Bronchial epithelial cell (primary cell): ENCODE measurements around the gene MBIP. TPM values are rescaled to one million over a fixed set of nuclear protein-coding genes. Genes with fewer than 3 reads are reported as not detected.

ENCODE experiments used
- DNase-seq: peaks from one replicate; pipeline ENCODE4 v3.0.0-alpha.2; 2010; ENCODE audit warnings: low read depth
- FAIRE-seq: peaks from 2 replicates; lab custom pipeline; 2011; peaks lifted over from hg19 to GRCh38; lab: Jason Lieb, UNC
- H3K27me3 ChIP-seq: 2 replicates; pipeline ENCODE4 v1.5.1; 2011; ENCODE audit warnings: low read length; ENCODE audit not compliant: control insufficient read depth, insufficient read depth
- H3K36me3 ChIP-seq: 2 replicates; pipeline ENCODE4 v1.5.1; 2011; ENCODE audit warnings: low read length; ENCODE audit not compliant: control insufficient read depth, insufficient read depth
- H3K4me3 ChIP-seq: 2 replicates; pipeline ENCODE4 v1.5.1; 2011; ENCODE audit warnings: mild to moderate bottlenecking, low read depth, low read length, control low read depth
- total RNA-seq: library from RNA; depleted of rRNA; stranded (reverse); fragments of >200 nt; gene quantifications from 2 replicates; pipeline ENCODE4 v1.2.1, GENCODE V29; 2014
- TF ChIP-seq, protein P1 (sequence below): IDR thresholded peaks from 2 replicates; pipeline ENCODE4 v1.5.1; 2011; ENCODE audit warnings: mild to moderate bottlenecking, moderate library complexity, low read length, control low read depth, inconsistent platforms; ENCODE audit not compliant: insufficient read depth, severe bottlenecking

MBIP gene
- total RNA-seq, 1 donor from 2014 or later, result 5.8 TPM

DNA sequence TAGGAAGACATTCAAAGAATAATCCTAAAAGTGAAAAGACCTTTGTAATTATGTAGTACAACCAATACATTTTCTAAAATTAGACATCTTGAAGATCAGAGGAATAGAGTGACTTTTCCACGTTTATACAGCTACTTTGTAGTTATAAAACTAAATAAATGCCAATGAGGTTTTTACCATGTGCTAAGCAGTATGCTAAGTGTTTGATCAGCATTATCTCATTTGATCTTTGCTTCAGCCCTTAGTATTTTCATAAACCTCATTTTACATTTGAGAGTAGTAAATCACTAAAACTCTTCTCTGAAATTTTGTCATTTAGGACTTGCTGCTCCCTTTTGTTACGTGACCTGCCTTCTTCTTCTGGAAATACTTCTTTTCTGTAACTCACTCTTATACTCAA is 13.6 kb downstream of the MBIP start:
- TF ChIP-seq, protein P1, sequence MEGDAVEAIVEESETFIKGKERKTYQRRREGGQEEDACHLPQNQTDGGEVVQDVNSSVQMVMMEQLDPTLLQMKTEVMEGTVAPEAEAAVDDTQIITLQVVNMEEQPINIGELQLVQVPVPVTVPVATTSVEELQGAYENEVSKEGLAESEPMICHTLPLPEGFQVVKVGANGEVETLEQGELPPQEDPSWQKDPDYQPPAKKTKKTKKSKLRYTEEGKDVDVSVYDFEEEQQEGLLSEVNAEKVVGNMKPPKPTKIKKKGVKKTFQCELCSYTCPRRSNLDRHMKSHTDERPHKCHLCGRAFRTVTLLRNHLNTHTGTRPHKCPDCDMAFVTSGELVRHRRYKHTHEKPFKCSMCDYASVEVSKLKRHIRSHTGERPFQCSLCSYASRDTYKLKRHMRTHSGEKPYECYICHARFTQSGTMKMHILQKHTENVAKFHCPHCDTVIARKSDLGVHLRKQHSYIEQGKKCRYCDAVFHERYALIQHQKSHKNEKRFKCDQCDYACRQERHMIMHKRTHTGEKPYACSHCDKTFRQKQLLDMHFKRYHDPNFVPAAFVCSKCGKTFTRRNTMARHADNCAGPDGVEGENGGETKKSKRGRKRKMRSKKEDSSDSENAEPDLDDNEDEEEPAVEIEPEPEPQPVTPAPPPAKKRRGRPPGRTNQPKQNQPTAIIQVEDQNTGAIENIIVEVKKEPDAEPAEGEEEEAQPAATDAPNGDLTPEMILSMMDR, result no peak
- no peaks in the 10 kb centered on the region for H3K27me3 ChIP-seq
- H3K4me3 ChIP-seq, result no peak overlapping the region
- DNase-seq (no peak), FAIRE-seq (no peak)
- H3K36me3 ChIP-seq, result peaks cover 14% of the 10 kb centered on the region

DNA sequence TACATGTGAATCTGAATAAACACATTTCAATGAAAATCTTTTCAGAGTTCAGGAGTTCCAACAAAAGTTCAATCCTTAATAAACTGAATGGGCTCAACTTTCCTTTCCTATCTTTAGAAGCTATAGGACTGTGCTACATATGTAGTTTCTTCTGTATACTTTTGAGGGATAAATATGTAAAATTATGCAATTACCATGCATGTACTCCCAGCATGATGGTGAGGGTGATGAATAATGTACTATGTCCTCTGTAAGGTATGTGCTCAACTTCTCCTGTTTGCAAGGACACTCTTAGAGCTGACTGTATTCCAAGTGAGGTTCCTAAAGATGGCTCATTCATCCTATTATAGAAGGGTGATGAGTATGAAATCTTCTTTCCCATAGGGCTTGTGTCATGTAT is 15.5 kb downstream of the MBIP start:
- TF ChIP-seq, protein P1, result no peak
- H3K36me3 ChIP-seq, result peaks cover 7% of the 10 kb centered on the region
- no peak for FAIRE-seq
- no peak for DNase-seq
- no peak overlapping the region for H3K4me3 ChIP-seq
- no peaks in the 10 kb centered on the region for H3K27me3 ChIP-seq

DNA sequence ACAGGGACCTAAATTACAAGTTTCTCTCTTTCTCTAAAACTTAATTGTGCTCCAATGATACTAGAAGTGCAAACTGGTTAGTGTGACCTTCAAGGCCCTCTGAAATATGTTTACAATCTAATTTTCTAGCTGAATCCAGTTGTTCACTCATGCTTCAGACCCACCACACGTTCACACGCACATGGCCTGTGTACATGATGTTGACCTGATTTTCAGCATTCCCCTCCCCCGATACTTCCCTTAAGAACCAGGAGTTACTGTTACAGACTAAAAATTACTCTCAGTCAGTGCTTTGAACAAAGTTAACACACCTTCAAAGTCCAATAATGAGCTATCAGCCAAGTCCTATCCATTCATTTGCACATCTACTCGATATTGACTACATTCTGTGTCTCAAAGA is 16.5 kb downstream of the MBIP start:
- Histone ChIP-seq H3K27me3 (no peaks in the 10 kb centered on the region), H3K4me3 (no peak overlapping the region), H3K36me3 (peaks cover 5% of the 10 kb centered on the region)
- DNase-seq, result no peak
- TF ChIP-seq, protein P1, result no peak
- no peak for FAIRE-seq

DNA sequence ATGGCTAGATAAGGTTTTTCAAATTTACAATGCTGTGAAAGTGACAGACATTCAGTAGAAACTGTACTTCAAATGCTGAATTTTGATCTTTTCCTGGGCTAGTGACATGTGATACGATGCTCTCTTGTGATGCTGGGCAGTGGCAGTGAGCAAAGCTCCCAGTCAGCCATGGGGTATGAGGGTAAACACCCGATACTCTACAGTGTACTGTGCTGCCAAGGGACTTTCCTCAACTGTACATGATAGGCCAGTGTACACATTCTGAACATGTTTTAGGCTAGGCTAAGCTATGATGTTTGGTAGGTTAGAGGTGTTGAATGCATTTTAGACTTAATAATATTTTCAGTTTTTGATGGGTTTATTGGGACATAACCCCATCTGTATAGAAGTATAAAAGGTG is 17.6 kb downstream of the MBIP start:
- no peaks in the 10 kb centered on the region for H3K27me3 ChIP-seq
- no peak for DNase-seq
- TF ChIP-seq, protein P1, result no peak
- H3K36me3 ChIP-seq, result peaks cover 5% of the 10 kb centered on the region
- no peak for FAIRE-seq
- no peak overlapping the region for H3K4me3 ChIP-seq

DNA sequence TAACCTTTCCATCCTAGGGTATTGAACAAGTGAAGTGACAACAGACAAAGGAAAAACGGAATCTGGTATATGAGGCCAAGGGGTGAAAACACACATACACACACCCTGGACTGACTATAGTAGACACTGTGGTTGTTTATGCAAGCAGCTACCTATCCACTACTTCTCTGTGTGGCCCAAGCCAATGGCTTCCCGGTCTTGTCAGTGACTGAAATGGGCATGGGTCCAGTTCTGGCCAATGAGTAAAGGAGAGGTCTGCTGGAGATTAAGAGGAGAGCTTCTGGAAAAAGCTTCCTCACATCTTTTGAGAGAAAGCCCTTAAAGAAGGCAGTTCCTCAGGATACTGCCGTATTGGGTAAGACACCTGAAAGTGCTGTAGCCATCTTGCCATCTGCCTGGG is 19.3 kb downstream of the MBIP start:
- Histone ChIP-seq H3K36me3 (peaks cover 3% of the 10 kb centered on the region), H3K27me3 (no peaks in the 10 kb centered on the region), H3K4me3 (no peak overlapping the region)
- FAIRE-seq (no peak), DNase-seq (no peak)
- TF ChIP-seq, protein P1, result no peak

DNA sequence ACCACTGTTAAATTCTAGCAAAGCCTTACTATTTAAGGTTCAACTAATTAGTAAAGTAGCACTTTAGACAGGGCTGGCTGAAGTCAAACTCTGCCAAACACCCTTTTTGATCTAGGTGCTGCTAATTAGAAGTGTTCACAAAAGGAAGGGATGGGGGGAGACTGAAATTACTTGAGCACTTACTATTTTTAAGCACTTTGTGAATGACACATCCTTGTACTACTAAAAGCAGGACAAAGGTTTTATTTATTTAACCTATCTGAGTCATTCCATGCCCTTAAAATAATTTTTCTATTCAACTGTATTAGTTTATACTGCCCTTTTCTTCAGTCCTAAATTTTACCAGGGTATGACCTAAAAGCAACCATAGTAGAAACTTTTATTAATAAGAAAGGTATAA is 20.1 kb downstream of the MBIP start:
- DNase-seq (peak; percentile 50), FAIRE-seq (no peak)
- TF ChIP-seq, protein P1, result no peak
- peaks cover 3% of the 10 kb centered on the region for H3K36me3 ChIP-seq
- no peaks in the 10 kb centered on the region for H3K27me3 ChIP-seq
- no peak overlapping the region for H3K4me3 ChIP-seq
